Stimulated activated CD8-positive, alpha-beta memory T cell treated with anti-CD3 and anti-CD28 coated beads, Interleukin-4, amount 100 ng/mL, for 48 hours (primary cell): Measurements from ENCODE around the gene LMO3.

ENCODE experiments used
- DNase-seq: peaks from one replicate; pipeline ENCODE4 v3.0.0-alpha.2; 2020

LMO3 gene

GRCh38 chr12:16599081-16599480 is 6.9 kb downstream of the LMO3 start:
- no peak for DNase-seq

GRCh38 chr12:16594797-16595196 is 11.2 kb downstream of the LMO3 start:
- no peak for DNase-seq

- DNase-seq, result no peak
Measured at GRCh38 chr12:16593546-16593945, 12.4 kb downstream of the LMO3 start.

- DNase-seq, result no peak
Measured at GRCh38 chr12:16590645-16591044, 15.3 kb downstream of the LMO3 start.

- DNase-seq, result no peak
Measured at GRCh38 chr12:16588812-16589211, 17.1 kb downstream of the LMO3 start.

- DNase-seq, result no peak
Measured at GRCh38 chr12:16587514-16587913, 18.4 kb downstream of the LMO3 start.

- no peak for DNase-seq
Measured at GRCh38 chr12:16587110-16587453, 18.9 kb downstream of the LMO3 start.

- DNase-seq, result no peak
Measured at GRCh38 chr12:16586350-16587109, 19.4 kb downstream of the LMO3 start.

- DNase-seq, result no peak
Measured at GRCh38 chr12:16585781-16586180, 20.2 kb downstream of the LMO3 start.

GRCh38 chr12:16583969-16584745 is 21.8 kb downstream of the LMO3 start:
- no peak for DNase-seq

- no peak for DNase-seq
Measured at GRCh38 chr12:16581416-16581815, 24.5 kb downstream of the LMO3 start.

GRCh38 chr12:16579041-16579440 is 26.9 kb downstream of the LMO3 start:
- no peak for DNase-seq

GRCh38 chr12:16573398-16574077 is 32.4 kb downstream of the LMO3 start:
- DNase-seq, result no peak

GRCh38 chr12:16568873-16569272 is 37.1 kb downstream of the LMO3 start:
- no peak for DNase-seq

GRCh38 chr12:16564675-16565074 is 41.3 kb downstream of the LMO3 start:
- no peak for DNase-seq

- DNase-seq, result no peak
Measured at GRCh38 chr12:16563504-16563903, 42.5 kb downstream of the LMO3 start.

GRCh38 chr12:16562921-16563320 is 43.0 kb downstream of the LMO3 start:
- no peak for DNase-seq

- no peak for DNase-seq
Measured at GRCh38 chr12:16562435-16562834, 43.5 kb downstream of the LMO3 start.

- no peak for DNase-seq
Measured at GRCh38 chr12:16560273-16560672, 45.7 kb downstream of the LMO3 start.

- no peak for DNase-seq
Measured at GRCh38 chr12:16555630-16556029, 50.3 kb downstream of the LMO3 start.

GRCh38 chr12:16553457-16553856 is 52.5 kb downstream of the LMO3 start:
- no peak for DNase-seq

GRCh38 chr12:16552301-16552700 is 53.7 kb downstream of the LMO3 start:
- no peak for DNase-seq

GRCh38 chr12:16545836-16546235 is 60.1 kb downstream of the LMO3 start:
- no peak for DNase-seq

GRCh38 chr12:16542586-16542985 is 63.4 kb downstream of the LMO3 start:
- DNase-seq, result no peak
